Prostate gland (tissue), 2 donors: ENCODE data around the gene DOCK7.

ENCODE experiments used
- POLR2AphosphoS5 ChIP-seq: sonication (generic); formaldehyde crosslinking; IDR thresholded peaks from one replicate; pipeline ENCODE4 v1.6.1; 2017; ENCODE audit warnings: antibody characterized with exemption
- TF ChIP-seq, protein P1 (sequence below), 4 experiments: fragments of 200-600 bp in 2 of 4; fragments of 450-650 bp in 2 of 4; sonication (generic) in 2 of 4; IDR thresholded peaks; 1 replicate in 3 of 4; 2 replicates in 1 of 4; pipeline ENCODE4 v1.5.1; 2016 to 2019; ENCODE audit warnings: antibody characterized with exemption in 4 of 4, mild to moderate bottlenecking in 2 of 4, moderate library complexity in 2 of 4

DNA sequence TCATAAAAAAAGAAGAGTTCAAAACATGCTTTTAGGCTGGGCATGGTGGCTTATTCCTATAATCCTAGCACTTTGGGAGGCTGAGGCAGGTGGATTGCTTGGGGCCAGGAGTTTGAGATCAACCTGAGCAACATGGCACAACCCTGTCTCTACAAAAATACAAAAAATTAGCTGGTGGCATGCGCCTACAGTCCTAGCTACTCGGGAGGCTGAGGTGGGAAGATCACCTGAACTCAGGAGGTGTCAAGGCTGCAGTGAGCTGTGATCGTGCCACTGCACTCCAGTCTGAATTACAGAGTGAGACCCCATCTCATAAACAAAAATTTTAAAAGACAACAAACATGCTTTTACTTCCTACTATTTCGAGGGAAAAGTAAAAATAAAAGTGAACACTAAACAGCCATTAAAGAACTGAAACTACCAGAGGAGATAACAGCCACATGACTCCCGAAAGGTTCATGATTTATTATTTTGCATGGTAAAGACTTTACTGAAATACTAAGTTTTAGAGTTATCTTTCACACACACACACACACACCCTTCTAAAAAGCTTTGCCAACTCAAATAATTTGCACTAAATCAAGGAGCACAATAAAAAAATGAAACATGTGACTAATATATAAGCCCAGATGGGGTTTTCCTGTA lies 203.2 kb downstream of the DOCK7 start:
- TF ChIP-seq, protein P1, sequence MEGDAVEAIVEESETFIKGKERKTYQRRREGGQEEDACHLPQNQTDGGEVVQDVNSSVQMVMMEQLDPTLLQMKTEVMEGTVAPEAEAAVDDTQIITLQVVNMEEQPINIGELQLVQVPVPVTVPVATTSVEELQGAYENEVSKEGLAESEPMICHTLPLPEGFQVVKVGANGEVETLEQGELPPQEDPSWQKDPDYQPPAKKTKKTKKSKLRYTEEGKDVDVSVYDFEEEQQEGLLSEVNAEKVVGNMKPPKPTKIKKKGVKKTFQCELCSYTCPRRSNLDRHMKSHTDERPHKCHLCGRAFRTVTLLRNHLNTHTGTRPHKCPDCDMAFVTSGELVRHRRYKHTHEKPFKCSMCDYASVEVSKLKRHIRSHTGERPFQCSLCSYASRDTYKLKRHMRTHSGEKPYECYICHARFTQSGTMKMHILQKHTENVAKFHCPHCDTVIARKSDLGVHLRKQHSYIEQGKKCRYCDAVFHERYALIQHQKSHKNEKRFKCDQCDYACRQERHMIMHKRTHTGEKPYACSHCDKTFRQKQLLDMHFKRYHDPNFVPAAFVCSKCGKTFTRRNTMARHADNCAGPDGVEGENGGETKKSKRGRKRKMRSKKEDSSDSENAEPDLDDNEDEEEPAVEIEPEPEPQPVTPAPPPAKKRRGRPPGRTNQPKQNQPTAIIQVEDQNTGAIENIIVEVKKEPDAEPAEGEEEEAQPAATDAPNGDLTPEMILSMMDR (IDR thresholded peaks at IDR 0.05) = no peak
- TF ChIP-seq POLR2AphosphoS5 = no peak
